HG03108 (cell line): Measurements from ENCODE around the gene PDAP1.
"Not testable (repeated sequence)": the region's sequence is repeated elsewhere in the genome, so short reads cannot be mapped to it uniquely, and the experiment has no call there.

Source experiments
- ATAC-seq: cut with Tn5 transposase; IDR thresholded peaks from one replicate; pipeline ENCODE4 v1.9.1; 2021; ENCODE audit warnings: moderate library complexity; ENCODE audit not compliant: unreplicated experiment

The PDAP1 gene

GRCh38 chr7:99428972-99429566 lies 20.7 kb upstream of the PDAP1 start:
- ATAC-seq: no peak

- no peak for ATAC-seq
These were observed 16.7 kb upstream of the PDAP1 start for GRCh38 chr7:99424932-99425730.

DNA sequence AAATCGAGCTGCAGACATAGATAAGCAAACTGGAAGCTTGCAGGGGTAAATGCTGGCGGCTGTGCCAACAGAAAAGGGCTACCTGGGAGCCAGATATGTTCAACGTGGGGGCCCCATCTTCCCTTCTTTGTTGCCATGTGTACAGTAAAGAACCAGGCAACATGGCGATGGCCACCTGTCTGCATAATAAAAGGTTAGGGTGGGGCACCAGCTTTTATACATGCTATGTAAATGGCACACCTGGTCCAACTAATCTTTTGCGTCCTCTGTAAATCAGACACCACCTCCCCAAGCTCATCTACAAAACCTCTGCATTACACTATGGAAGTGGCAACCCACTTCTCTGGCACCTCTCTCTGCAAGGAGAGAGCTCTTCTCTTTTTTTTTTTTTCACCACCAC lies 14.2 kb upstream of the PDAP1 start:
- no peak for ATAC-seq

DNA sequence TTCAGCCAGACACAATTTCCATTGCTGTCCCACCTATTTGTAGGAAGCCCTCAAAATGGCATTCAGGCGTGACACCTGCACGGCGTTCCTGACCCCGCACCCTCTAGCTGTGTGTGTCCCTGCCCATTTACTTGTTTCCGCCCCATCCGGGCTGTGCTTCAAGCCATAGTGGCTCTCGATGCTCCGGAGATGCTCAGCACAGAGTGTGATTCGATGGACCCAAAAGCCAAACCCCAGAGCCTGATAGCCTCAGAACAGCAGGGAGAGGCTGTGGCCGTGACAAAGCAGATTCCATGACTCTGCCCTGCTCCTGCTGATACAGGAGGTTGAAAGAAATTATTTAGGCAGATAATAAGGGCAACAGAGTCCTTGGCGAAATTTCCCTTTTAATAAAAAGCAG lies 13.8 kb upstream of the PDAP1 start:
- no peak for ATAC-seq

GRCh38 chr7:99420986-99421385 lies 12.6 kb upstream of the PDAP1 start:
- ATAC-seq: no peak

GRCh38 chr7:99420213-99420612 lies 11.8 kb upstream of the PDAP1 start:
- no peak for ATAC-seq

DNA sequence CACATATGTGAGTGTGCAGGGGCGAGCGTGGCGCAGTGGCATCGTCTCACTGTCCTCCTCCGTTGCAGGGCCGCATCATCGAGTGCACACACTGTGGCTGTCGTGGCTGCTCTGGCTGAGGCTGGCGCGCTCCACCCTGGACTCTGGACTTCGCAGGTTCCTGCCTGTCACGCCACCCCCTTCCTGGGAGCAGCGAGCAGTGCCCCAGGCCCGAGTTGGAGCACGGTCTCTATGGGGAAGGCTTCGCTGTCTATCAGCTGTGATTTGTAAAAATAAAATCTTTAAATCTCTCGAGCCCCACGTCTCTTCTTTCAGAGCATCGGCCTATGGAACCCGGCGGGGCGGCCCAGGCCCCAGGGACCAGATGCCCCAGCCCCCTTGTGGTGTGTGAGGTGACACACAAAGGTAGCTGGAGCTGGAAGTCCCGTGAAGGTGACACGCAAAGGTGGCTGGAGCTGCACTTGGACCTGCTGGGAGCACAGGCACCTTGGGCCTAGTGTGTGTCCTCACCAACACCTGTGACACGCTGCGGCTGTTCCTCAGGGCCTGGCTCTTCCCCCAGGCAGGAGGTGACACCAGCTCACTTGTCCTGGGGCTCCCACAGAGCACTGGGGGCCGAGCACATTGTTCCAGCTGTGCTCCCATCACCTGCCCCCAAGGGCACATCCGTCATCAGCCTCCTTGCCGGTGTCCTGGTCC lies 11.1 kb upstream of the PDAP1 start:
- ATAC-seq: no peak

DNA sequence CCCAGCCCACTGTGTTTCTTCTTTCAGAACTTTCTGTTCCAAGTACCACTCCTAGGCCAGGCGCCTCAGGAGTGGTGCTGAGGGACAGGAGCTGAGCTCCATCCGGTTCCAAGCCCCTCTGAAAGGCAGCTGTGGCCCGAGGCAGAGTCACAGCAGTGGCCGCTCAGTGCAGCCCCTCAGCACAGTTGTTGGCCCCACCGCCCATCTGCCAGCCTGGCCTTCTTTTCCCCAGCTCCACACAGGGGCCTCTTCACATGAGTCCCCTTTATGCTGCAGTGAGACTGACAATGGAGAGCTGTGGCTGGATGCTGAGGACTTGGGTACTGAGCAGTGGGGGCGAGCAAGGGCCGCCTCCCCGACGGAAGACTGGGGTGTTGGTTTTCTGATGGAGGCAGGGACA lies 9.9 kb upstream of the PDAP1 start:
- ATAC-seq: no peak

DNA sequence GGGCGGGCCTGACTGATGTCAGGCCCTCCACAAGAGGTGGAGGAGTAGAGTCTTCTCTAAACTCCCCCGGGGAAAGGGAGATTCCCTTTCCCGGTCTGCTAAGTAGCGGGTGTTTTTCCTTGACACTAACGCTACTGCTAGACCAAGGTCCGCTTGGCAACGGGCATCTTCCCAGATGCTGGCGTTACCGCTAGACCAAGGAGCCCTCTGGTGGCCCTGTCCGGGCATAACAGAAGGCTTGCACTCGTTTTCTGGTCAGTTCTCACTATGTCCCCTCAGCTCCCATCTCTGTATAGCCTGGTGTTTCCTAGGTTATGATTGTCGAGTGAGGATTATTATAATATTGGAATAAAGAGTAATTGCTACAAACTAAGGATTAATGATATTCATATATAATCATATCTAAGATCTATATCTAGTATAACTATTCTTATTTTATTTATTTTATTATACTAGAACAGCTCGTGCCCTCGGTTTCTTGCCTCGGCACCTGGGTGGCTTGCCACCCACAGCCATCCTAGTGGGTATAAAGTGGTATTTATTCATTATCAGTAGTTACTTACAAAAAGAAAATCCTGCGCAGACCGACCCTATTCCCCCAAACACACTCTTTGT lies 7.2 kb upstream of the PDAP1 start:
- ATAC-seq: not testable (repeated sequence)

DNA sequence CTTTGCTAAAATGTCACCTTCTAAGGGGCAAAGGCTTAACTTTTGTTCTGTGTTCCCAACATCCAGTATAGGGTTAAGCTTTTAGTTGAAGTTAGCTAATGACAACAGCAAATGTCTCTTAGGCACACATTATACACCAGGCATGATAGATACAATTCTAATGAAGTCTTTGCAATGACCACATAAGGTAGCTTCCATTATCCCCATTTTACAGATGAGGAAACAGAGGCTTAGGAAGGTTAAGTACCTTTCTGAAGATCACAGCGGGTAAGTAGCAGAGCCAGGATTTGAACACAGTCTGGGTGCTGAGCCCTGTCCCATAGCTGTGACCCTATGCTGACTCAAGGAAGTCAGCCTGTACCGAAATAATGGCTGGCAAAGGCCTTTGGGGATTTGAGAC lies 2.2 kb upstream of the PDAP1 start:
- ATAC-seq: no peak

DNA sequence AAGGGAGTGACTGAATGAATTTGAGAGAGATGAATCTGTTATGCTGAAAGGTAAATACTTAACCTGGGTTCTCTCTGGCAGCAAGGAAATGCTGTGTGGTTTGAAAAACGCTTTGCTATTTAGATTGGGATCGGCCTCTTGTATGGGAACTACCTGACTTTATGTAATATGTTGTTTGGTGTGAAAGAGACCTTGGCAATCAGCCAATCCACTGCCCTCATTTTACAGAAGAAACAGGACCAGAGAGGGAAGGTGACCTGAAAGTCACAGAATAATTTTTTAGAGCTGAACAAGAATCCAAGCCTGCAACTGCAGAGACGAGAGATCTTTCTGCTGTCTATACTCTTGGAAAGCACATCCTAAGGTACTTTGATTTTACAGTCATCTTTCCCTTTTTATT lies 1.4 kb upstream of the PDAP1 start:
- ATAC-seq: no peak

DNA sequence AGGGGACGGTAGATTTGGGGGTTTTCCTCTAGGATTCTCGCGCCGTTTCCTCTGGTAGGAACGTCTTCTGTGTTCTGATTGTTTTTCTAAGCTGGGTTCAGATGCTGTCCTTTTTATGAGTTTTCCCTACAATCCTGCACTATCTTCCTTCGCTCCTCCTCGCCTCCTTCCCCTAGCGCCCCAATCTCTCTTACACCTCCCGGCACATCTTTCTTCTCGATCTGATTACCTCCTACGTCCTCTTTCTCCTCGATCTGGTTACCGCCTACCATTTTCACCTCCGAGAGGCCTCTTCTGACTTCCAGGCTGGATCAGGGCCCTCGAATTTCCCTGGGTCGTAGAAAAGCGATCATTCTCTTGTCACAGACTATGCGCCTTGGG lies 785 bp upstream of the PDAP1 start:
- ATAC-seq: peak; percentile 10

DNA sequence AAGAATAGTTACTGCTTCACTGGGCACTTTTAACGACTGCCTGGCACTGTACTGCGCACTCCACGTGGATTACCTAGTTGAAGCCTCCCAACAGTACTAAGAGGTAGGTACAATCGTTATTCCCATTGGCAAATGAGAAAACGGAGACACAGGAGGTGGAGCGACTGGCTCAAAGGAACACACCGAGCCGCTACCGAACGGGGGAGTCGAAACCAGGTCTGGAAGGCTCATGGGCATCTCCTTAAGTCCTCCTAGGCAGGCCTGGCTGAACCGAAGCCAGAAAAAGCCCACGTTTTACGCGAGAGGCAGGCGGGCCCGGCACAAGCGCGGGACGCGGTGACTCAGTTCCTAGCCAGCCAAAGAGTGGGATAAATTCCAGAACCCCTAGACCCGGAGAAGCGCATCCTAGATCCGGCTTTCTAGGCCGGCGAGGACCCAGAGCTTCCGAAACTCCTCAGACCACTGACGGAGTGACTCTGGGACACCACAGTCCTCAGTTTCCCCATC lies 472 bp downstream of the PDAP1 start:
- peak; percentile 1 for ATAC-seq

DNA sequence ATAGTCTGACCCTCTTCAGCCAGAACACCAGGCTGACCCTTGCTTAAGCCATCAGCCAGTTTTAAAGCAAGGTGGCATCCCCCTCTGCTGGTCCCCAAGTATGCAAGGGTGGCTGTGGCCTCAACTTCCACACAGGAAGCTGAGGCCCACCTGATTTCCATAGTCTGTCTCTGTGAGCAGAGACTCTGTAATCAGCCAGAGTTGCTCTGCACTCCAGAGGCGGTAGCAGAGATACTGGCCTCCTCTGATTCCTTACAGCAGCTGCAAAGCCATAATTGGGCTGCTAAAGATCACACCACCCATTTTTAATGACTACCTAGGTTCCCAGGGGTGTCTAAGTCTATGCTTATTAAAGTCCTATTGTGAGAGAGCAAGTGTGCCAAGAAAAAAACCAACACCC lies 1.8 kb downstream of the PDAP1 start:
- ATAC-seq: no peak

- no peak for ATAC-seq
These were observed 3.4 kb downstream of the PDAP1 start for GRCh38 chr7:99404977-99405320.

GRCh38 chr7:99404235-99404976 lies 4.0 kb downstream of the PDAP1 start:
- no peak for ATAC-seq

DNA sequence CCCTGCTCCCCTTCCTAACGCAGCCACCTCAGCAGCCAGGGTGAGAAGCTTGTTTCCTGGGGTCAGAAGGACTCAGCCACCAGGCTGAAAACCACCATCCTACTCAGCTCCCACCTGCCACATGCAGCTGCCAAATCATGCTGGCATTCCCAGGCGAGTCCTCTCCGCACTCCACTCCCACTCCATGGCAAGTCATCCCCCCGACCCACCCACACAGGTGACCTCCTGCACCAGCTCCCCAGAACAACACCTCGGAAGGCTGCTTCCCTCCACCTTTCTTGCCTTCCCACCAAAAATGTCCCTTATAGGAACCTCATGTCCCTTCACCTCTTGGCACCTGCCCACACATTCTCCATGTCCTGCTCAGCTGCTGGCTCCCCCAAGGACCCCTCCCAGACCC lies 4.6 kb downstream of the PDAP1 start:
- ATAC-seq: no peak

DNA sequence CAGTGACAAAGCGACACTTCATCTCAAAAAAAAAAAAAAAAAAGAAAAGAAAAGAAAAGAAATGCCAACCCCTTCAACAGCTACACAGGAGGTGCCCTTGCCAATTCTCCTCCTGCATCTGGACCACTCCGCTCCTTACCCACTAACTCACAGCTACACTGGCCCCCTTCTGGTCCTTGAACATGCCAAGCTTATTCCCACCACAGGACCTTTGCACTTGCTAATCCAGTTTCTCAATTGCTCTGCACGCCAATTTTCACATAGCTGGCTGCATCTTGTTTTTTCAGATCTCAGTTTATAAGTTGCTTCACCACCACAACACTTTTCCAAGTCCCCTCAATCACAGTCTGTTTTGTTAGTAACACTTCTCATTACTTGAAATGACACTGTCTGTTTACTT lies 5.5 kb downstream of the PDAP1 start:
- no peak for ATAC-seq

DNA sequence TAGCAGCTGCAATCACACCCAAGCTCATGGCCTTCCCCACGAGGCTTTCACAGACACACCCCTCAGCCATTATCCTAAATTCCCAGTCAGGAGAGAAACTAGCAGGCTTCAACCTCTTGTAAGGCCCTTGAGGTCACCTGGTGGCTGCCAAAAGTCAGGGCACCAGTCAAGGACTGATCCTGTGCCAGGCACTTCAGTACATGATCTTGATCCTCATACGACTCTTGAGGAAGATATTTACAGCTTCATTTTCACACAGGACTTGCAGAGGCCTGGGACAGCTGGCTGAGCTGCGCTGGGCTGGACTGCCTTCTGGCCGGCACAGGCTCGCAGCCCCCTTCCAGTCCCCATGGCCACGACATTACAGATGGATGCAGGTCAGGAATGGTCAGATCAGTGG lies 8.8 kb downstream of the PDAP1 start:
- ATAC-seq: no peak

- no peak for ATAC-seq
These were observed 9.4 kb downstream of the PDAP1 start for GRCh38 chr7:99398891-99399445.
